Mucosa of descending colon (tissue), 3 donors: ENCODE measurements around the gene ALG6. TPM values are rescaled to one million over a fixed set of nuclear protein-coding genes. Genes with fewer than 3 reads are reported as not detected.

Experiments used
- ATAC-seq: fragments of 200-7000 bp; cut with Tn5 transposase; one replicate; pipeline ENCODE4 v1.9.1; 2020; ENCODE audit warnings: mild to moderate bottlenecking, moderate library complexity
- DNase-seq, 3 donors: peaks; one replicate each; pipeline ENCODE4 v3.0.0-alpha.2; 2020
- H3K36me3 ChIP-seq: fragments of 200-600 bp; one replicate; pipeline ENCODE4 v1.8.0; 2021; ENCODE audit warnings: low read depth, mild to moderate bottlenecking
- H3K4me1 ChIP-seq: fragments of 200-600 bp; one replicate; pipeline ENCODE4 v1.8.0; 2021; ENCODE audit warnings: low read depth, mild to moderate bottlenecking
- H3K4me3 ChIP-seq: fragments of 200-600 bp; one replicate; pipeline ENCODE4 v1.8.0; 2021; ENCODE audit warnings: mild to moderate bottlenecking
- H3K9me3 ChIP-seq: fragments of 200-600 bp; one replicate; pipeline ENCODE4 v1.8.0; 2021; ENCODE audit warnings: mild to moderate bottlenecking
- intact Hi-C, 2 donors: fragments of 100-400 bp; cut with DNase I in 1 of 2; cut with micrococcal nuclease in 1 of 2; formaldehyde crosslinking; loops; one replicate each; pipeline versions ENCODE4 v1.11.0 to v1.11.1; 2022; cut with DNase I, micrococcal nuclease
- total RNA-seq, 3 donors: library from RNA; stranded (reverse); fragmentation: NEBNext Ultra II Directional in 2 of 3; extraction: Animal tissue kit (Norgen Biotek cat#: 25700) in 2 of 3; gene quantifications; one replicate each; pipeline versions ENCODE4 v1.2.1 to v1.2.4, GENCODE V29; 2021 to 2023
- TF ChIP-seq, protein P1 (sequence below): fragments of 200-600 bp; IDR thresholded peaks from one replicate; pipeline ENCODE4 v1.8.0; 2022; ENCODE audit warnings: antibody characterized with exemption, mild to moderate bottlenecking
- donor health status: DM: no; HTN: no; CAD: no; lungs with moderate emphysema.
- donor health status: DM: no; HTN: no; CAD: no.
- donor health status: DM: no; HTN: yes; CAD: no.

Gene ALG6
- total RNA-seq, 3 donors from 2014 or later = 9.2 to 14.5 (median 13.7) TPM

- H3K9me3 ChIP-seq = no peaks in the 10 kb centered on the region
- DNase-seq (no peak), ATAC-seq (no peak)
- TF ChIP-seq, protein P1, sequence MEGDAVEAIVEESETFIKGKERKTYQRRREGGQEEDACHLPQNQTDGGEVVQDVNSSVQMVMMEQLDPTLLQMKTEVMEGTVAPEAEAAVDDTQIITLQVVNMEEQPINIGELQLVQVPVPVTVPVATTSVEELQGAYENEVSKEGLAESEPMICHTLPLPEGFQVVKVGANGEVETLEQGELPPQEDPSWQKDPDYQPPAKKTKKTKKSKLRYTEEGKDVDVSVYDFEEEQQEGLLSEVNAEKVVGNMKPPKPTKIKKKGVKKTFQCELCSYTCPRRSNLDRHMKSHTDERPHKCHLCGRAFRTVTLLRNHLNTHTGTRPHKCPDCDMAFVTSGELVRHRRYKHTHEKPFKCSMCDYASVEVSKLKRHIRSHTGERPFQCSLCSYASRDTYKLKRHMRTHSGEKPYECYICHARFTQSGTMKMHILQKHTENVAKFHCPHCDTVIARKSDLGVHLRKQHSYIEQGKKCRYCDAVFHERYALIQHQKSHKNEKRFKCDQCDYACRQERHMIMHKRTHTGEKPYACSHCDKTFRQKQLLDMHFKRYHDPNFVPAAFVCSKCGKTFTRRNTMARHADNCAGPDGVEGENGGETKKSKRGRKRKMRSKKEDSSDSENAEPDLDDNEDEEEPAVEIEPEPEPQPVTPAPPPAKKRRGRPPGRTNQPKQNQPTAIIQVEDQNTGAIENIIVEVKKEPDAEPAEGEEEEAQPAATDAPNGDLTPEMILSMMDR = no peak
- H3K36me3 ChIP-seq = no peaks in the 10 kb centered on the region
- no peaks in the 10 kb centered on the region for H3K4me1 ChIP-seq
- H3K4me3 ChIP-seq = no peak overlapping the region
- intact Hi-C loops = no loop called here
Measured at GRCh38 chr1:63423649-63424048, 56.2 kb downstream of the ALG6 start.

- DNase-seq = no peak
Measured at GRCh38 chr1:63428815-63429214, 61.4 kb downstream of the ALG6 start.

GRCh38 chr1:63429281-63429680 is 61.9 kb downstream of the ALG6 start:
- TF ChIP-seq, protein P1 = no peak
- ATAC-seq (no peak), DNase-seq (no peak)
- intact Hi-C loops = no loop called here
- H3K9me3 ChIP-seq = no peaks in the 10 kb centered on the region
- H3K36me3 ChIP-seq = no peaks in the 10 kb centered on the region
- H3K4me3 ChIP-seq = no peak overlapping the region
- H3K4me1 ChIP-seq = no peaks in the 10 kb centered on the region

More at GRCh38 chr1:63428815-63429214, 61.4 kb downstream of the ALG6 start:
- H3K36me3 ChIP-seq = no peaks in the 10 kb centered on the region
- no peak for ATAC-seq
- H3K9me3 ChIP-seq = no peaks in the 10 kb centered on the region
- H3K4me1 ChIP-seq = no peaks in the 10 kb centered on the region
- no peak overlapping the region for H3K4me3 ChIP-seq
- intact Hi-C loops = no loop called here
- TF ChIP-seq, protein P1 = no peak

DNA sequence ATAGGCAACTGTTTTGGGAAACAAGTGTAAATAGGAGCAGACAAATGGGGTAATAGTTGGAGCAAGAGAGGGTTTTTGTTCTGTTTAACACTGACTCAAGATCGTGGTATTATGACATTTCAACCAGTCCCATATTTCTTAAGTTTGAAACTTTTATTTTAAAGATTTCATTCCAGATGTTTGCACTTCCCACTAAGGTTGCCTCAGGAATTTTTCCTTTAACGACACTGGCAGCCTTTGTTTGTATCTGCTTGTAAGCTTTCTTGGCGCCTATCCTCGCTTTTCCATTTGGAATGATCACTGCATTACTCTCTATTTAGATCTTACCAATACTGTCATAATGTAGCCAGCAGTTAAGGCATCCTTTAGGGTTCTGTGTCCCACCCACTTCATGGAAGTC is 67.7 kb downstream of the ALG6 start:
- no peaks in the 10 kb centered on the region for H3K9me3 ChIP-seq
- intact Hi-C loops = no loop called here
- TF ChIP-seq, protein P1 = no peak
- DNase-seq = no peak
- ATAC-seq = no peak
- H3K4me1 ChIP-seq = no peaks in the 10 kb centered on the region
- no peak overlapping the region for H3K4me3 ChIP-seq
- no peaks in the 10 kb centered on the region for H3K36me3 ChIP-seq

GRCh38 chr1:63442141-63442475 is 74.7 kb downstream of the ALG6 start:
- ATAC-seq (no peak), DNase-seq (no peak)
- no peaks in the 10 kb centered on the region for H3K36me3 ChIP-seq
- TF ChIP-seq, protein P1 = no peak
- intact Hi-C loops = no loop called here
- no peaks in the 10 kb centered on the region for H3K9me3 ChIP-seq
- H3K4me3 ChIP-seq = no peak overlapping the region
- no peaks in the 10 kb centered on the region for H3K4me1 ChIP-seq

DNA sequence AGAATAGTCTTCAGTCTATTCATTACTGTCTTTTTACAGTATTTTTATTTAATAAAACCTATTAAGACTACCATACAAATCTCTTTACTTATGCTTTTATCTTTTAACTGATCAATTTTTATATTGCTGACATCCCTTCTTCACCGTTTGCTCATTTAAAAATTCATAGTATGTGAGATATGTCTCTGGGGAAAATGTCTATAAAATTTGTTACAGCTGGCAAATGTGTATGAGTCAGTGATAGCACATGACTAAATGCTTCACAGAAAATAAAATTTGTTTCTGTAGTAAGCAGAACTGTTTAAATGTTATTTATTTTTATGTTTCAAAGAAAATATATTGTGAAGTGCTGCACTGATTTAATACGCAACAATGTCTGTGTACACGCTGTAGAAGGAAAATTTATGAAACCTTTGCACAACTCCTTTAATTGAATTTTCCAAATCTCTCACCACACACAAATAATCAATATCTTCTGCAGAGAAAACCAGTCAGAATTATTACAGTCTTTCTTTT is 81.4 kb downstream of the ALG6 start:
- DNase-seq = no peak
- H3K9me3 ChIP-seq = no peaks in the 10 kb centered on the region
- no peaks in the 10 kb centered on the region for H3K36me3 ChIP-seq
- no peaks in the 10 kb centered on the region for H3K4me1 ChIP-seq
- intact Hi-C loops = no loop called here
- ATAC-seq = no peak
- H3K4me3 ChIP-seq = no peak overlapping the region
- TF ChIP-seq, protein P1 = no peak
